ENCODE measurements around the gene HOMEZ.
"Not testable (repeated sequence)": the region's sequence is repeated elsewhere in the genome, so short reads cannot be mapped to it uniquely, and the experiment has no call there.

The HOMEZ gene

DNA sequence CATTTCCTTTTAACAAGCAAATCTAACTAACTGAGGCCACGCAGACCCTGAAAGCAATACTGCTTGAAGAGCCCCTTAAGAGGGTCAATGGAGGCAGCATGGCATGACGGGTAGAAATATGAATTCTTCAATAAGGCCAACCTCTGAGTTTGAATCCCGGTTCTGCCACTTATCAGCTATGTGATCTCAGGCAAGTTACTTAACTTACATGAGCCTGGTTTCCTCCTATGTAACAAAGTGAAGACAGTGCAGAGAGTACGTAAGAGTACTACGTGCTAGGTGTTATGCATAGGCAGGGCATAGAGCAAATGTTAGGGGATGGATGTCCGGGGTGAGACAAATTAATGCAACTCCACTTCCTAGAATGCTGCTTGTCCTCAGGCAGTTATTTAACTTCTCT, 4.7 kb downstream of the HOMEZ start:
- no peak for DNase-seq

DNA sequence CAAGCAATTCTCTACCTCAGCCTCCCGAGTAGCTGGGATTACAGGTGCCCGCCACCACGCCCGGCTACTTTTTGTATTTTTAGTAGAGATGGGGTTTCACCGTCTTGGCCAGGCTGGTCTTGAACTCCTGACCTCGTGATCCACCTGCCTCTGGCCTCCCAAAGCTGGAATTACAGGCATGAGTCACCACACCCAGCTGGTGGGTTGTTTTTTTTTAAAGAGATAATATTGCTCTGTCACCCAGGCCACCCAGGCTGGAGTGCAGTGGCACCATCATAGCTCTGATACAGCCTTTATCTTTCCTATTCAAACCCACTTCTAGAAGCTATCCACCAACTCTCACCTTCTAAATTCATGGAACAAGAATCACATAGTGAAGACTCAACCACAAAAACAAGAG, 8.0 kb downstream of the HOMEZ start:
- DNase-seq: not testable (repeated sequence)

GRCh38 chr14:23277189-23277588, 8.7 kb downstream of the HOMEZ start:
- DNase-seq: no peak

DNA sequence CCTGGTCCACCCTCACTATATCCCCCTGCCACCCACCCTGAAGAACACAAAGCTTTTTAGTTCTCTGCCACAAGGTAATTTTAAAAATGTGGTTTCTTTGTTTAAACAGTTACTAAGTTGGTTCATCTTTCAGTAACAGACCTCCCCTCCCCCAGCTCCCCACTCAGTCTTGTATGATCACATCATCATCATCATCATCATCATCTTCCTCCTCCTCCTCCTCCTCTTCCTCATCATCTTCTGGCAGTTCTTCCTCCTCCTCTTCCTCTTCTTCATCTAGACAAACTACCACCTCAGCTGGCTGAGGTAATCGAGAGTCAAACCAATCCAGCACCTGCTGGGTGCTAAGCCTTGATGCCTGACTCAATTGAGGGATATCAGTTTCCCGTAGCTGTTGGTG, 10.5 kb downstream of the HOMEZ start:
- no peak for DNase-seq

DNA sequence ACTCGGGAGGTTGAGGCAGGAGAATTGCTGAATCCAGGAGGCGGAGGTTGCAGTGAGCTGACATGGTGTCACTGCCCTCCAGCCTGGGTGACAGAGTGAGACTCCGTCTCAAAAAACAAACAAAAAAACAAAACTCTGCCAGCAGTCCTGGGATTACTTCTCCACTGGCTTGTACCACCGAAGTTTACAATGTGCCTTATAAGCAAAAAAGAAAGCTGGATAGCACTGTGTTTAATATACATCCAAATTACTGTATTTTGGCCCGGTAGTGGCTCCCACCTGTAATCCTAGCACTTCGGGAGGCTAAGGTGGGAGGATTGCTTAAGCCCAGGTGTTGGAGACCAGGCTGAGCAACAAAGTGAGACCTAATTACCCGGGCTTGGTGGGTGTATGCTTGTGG, 16.7 kb downstream of the HOMEZ start:
- no peak for DNase-seq

DNA sequence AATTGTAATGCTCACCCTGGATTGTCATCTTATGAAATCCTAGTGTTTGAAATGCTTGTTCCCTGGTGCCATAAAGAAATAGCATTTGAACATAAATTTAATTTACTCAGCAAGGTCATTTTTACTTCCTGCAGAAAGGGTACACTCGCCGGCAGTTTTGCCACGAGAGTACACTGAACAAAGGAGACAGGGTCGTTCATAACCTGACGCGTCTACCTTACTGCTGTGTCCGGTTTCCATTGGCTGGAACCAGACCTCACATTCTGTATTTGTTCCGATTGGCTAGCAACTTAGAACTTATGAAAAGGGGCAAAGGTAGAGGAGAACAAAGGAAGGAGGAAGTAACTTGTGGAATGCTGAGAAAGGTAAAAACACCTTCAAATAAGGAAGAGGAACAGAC, 25.1 kb downstream of the HOMEZ start:
- DNase-seq: not testable (repeated sequence)

DNA sequence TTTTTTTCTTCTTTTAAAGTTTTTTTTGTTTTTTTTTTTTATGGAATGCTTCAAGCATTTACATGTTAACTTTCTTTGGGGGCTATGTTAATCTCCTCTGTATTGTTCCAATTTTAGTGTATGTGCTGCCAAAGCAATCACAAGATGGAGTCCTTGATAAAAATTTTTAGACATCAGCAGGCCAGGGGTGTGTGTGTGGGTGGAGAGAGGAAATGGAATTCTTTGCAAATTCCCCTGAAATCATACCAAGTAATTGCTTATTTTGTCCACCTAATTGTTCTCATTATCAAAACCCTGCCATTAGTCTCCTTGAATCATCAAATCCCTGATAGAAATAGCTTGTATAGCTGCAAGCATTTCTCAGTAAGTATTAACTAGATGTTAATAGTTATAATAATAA, 26.5 kb downstream of the HOMEZ start:
- no peak for DNase-seq

GRCh38 chr14:23258256-23258655, 27.7 kb downstream of the HOMEZ start:
- no peak for DNase-seq

GRCh38 chr14:23252420-23253333, 33.3 kb downstream of the HOMEZ start:
- DNase-seq: no peak

GRCh38 chr14:23252006-23252405, 33.9 kb downstream of the HOMEZ start:
- DNase-seq: no peak

DNA sequence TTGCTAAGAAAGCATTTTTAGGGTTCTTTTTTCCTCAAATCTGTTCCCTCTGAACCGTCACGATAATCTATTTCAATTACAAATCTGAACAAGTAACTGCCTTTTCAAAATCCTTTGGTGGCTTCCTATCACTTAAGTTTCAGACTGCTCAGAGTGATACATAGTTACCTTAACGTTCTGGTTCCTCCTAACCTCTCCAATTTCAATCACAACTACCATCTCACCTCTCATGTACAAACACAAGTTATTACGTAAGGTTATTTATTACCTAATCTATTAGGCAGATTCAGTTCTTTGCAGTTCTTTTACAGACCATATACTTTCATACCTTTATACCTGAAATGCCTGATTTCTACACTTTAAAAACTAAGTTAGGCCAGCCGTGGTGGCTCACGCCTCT, 36.1 kb downstream of the HOMEZ start:
- no peak for DNase-seq

DNA sequence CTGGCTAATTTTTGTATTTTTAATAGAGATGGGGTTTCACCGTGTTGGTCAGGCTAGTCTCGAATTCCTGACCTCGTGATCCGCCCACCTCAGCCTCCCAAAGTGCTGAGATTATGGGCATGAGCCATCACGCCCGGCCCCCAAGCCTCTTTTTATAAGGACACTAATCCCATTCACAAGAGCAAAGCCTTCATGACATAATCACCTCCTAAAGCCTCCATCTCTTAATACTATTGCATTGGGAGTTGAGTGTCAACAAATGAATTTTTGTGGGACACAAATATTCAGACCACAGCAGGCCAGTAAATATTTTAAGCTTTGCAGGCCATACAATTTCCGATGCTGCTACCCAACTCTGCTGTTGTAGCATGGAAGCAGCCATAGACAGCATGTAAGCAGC, 37.3 kb downstream of the HOMEZ start:
- no peak for DNase-seq

GRCh38 chr14:23245282-23245681, 40.6 kb downstream of the HOMEZ start:
- DNase-seq: no peak

DNA sequence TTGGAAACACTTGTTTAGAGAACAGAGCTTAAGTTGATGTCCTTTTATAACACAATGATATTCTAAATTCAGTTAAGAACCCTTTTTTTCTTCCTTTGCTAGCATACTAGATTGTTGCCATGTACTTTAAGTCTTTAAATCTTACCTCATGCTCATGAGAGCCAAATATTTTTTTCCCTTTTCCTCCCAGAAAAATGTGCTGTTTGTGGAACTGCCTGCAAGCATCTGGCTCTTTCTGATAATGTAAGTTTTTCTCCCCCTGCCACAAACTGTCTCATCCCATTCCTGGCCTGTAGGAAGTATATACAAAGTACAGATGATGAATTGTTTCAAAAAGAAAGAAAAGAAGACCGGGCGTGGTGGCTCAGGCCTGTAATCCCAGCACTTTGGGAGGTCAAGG, 42.9 kb downstream of the HOMEZ start:
- DNase-seq: no peak

DNA sequence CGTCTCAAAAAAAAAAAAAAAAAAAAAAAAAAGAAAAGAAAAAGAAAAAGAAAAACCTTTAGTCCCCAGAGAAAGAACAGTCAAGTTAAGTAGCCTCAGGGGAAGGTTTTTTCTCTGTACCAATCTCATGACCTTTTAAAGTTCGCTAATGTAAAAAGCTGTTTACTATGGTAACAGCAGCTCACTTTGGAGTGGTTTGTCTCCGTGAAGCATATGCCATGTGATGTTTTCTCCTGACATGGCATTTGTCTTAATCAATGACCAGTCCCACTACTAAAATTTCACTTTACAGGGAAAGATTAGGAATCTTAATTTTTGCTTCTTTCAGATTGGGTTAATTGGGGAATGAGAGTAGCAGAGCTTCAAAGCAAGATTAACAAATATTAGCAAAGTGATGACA, 43.9 kb downstream of the HOMEZ start:
- DNase-seq: no peak

DNA sequence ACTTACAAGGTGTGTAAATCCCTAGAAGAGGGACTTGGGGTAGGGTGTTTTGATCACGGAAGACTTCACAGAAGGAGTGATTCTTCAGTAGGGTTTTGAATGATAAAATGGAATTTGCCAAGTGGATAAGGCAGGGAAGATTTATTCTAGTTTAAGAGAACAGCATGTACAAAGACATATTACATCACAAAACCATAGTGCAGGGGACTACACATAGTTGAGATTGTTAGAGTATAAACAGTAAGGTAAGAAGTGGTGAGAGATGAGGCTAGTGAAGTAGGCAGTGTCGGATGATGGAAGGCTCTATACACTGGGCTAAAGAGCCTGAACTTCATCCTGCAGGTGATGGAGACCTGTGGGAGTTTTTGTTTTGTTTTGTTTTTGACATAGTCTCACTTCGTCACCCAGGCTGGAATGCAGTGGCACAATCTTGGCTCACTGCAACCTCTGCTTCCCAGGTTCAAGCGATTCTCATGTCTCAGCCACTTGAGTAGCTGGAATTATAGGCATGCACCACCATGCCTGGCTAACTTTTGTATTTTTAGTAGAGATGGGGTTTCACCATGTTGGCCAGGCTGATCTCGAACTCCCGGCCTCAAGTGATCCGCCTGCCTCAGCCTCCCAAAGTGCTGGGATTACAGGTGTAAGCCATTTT, 44.7 kb downstream of the HOMEZ start:
- not testable (repeated sequence) for DNase-seq

- no peak for DNase-seq
These were observed 45.3 kb downstream of the HOMEZ start for GRCh38 chr14:23240661-23241060.

DNA sequence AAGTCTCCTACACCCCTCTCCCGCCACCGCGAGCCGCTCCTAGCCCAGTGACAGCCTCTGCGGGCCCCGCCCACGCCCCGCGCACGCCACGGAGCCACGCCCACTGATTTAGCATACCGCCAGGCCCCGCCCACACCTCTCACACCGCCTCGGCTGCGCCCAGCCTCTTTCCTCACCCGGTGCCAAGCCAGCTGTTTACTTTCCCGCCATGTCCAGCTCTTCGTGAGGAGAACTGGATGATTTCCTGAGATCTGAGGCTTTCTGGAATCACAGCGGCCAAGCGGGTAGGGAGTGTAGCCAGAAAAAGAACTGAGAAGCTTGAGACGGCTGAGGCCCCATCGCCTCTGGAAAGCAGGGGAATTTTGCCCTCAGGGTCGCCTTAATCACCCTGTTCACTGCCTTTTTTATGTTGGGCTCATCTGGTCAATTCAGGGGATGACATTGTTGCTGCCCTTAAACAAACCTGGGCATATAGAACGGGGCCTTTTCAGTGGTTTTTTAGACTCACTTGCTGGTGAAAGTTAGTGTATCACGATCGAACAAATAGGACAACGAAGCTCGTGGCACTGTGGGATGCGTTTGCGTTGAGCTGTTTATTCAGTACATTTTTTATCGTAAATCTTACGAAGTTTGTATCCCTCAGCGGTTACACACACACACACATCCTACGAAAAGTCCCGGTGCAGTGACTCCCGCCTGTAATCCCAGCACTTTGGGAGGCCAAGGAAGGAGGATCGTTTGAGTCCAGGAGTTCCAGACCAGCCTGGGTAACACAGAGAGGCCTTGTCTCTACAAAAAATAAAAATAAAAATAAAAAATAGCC, 47.9 kb downstream of the HOMEZ start, which contains the start of gene RNF212B:
TSS of gene RNF212B (plus strand) at position 165 of the 823 bp plus-strand sequence. CDS start 2,410 bp downstream, outside the sequence.
- peak; percentile 25 to 63 (median 49) for DNase-seq

GRCh38 chr14:23232241-23232808, 53.6 kb downstream of the HOMEZ start:
- not testable (repeated sequence) for DNase-seq

DNA sequence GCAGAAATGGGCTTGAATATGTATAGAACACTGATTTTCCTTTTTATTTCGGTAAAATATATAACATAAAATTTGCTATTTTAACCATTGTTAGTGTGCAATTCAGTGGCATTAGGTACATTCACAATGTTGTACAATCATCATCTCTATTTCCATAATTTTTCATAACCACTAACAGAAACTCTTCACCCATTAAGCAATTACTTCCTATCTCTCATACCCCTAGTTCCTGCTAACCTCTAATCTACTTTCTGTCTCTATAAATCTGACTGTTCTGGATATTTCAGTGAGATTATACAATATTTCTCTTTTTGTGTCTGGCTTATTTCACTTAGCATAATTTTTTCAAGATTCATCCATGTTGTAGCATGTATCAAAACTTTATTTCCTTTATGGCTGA, 57.1 kb downstream of the HOMEZ start:
- no peak for DNase-seq

- DNase-seq: no peak
These were observed 58.4 kb downstream of the HOMEZ start for GRCh38 chr14:23227566-23227965.

DNA sequence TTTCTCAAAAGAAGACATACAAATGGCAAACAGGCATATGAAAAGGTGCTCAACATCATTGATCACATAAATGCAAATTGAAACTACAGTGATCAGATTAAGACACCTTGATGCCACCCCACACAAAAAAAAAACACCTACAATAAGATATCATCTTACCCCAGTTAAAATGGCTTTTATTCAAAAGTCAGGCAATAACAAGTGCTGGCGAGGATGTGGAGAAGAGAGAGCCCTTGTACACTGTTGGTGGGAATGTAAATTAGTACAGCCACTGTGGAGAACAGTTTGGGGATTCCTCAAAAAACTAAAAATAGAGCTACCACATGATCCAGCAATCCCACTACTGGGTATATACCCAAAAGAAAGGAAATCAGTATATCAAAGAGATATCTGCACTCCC, 61.0 kb downstream of the HOMEZ start:
- DNase-seq: not testable (repeated sequence)
